Tibial artery (tissue), 4 donors: ENCODE data around the gene CWH43.
"Not testable (repeated sequence)": the region's sequence is repeated elsewhere in the genome, so short reads cannot be mapped to it uniquely, and the experiment has no call there.

Experiments used
- DNase-seq, 2 donors: peaks; one replicate each; pipeline ENCODE4 v3.0.0-alpha.2; 2019
- H3K27ac ChIP-seq, 2 donors: fragments of 200-600 bp; sonication (generic) in 1 of 2; 1 replicate in 1 of 2; 2 replicates in 1 of 2; pipeline ENCODE4 v1.5.1; 2018 to 2019; ENCODE audit warnings: mild to moderate bottlenecking in 1 of 2
- H3K27me3 ChIP-seq, 2 donors: fragments of 200-600 bp; sonication (generic) in 1 of 2; one replicate each; pipeline versions ENCODE4 v1.5.1 to v1.6.0; 2016 to 2019
- H3K36me3 ChIP-seq, 3 donors: fragments of 200-600 bp; sonication (generic) in 2 of 3; one replicate each; pipeline ENCODE4 v1.5.1; 2016 to 2019; ENCODE audit warnings: mild to moderate bottlenecking in 2 of 3
- H3K4me1 ChIP-seq, 4 donors: fragments of 200-600 bp; sonication (generic) in 2 of 4; 1 replicate in 3 of 4; 2 replicates in 1 of 4; pipeline ENCODE4 v1.5.1; 2016 to 2019
- H3K4me3 ChIP-seq, 2 donors: fragments of 200-600 bp; sonication (generic) in 1 of 2; 1 replicate in 1 of 2; 2 replicates in 1 of 2; pipeline ENCODE4 v1.5.1; 2018 to 2019; ENCODE audit warnings: mild to moderate bottlenecking in 2 of 2
- H3K9me3 ChIP-seq, 3 donors: fragments of 200-600 bp; sonication (generic) in 1 of 3; one replicate each; pipeline ENCODE4 v1.5.1; 2016 to 2019
- intact Hi-C: fragments of 100-400 bp; cut with DNase I; formaldehyde crosslinking; loops from one replicate; pipeline ENCODE4 v1.15.0; 2023; ENCODE audit warnings: low total_unique reads
- TF ChIP-seq, protein P1 (sequence below), 2 experiments: fragments of 200-600 bp in 1 of 2; fragments of 450-650 bp in 1 of 2; IDR thresholded peaks; one replicate each; pipeline ENCODE4 v1.5.1; 2017 to 2019; ENCODE audit warnings: antibody characterized with exemption in 2 of 2, mild to moderate bottlenecking in 1 of 2, moderate library complexity in 1 of 2

The CWH43 gene

DNA sequence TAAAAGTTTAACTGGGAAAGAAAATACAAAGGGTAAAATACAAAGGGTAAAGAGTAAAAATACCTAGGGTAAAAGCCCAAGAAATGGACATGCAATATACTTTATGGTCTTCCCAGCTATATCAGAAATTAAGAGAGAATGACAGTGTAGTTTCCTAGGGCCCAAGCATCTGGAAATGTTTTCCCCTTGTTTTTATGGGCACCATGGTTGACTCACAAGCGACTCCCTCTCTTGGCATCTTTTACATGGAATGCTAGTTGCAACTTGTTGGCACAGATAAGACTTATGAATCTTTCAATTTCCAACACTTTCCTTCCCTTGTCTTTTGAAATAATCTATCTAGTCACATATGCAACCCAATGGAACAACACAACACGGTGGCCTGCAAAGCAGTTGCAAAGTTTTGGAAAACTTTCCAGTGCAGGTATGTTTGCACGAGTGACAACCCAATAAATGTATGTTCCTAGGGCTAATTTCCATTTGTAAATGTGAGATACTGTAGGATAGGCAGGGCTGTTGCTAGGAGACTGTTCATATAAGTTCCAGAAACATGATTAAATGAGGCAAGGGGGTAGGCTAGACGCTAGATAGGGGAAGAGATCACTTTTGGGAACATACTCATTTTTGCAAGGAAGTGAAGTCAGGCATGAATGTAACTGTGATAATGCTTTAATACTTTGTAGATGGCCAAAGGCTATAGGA lies 36.4 kb upstream of the CWH43 start:
- no peaks in the 10 kb centered on the region for H3K4me1 ChIP-seq
- DNase-seq, result no peak
- H3K27ac ChIP-seq, result no peak overlapping the region
- no peaks in the 10 kb centered on the region for H3K27me3 ChIP-seq
- intact Hi-C loops, result no loop called here
- H3K4me3 ChIP-seq, result no peak overlapping the region
- no peaks in the 10 kb centered on the region for H3K9me3 ChIP-seq
- no peaks in the 10 kb centered on the region for H3K36me3 ChIP-seq
- TF ChIP-seq, protein P1, sequence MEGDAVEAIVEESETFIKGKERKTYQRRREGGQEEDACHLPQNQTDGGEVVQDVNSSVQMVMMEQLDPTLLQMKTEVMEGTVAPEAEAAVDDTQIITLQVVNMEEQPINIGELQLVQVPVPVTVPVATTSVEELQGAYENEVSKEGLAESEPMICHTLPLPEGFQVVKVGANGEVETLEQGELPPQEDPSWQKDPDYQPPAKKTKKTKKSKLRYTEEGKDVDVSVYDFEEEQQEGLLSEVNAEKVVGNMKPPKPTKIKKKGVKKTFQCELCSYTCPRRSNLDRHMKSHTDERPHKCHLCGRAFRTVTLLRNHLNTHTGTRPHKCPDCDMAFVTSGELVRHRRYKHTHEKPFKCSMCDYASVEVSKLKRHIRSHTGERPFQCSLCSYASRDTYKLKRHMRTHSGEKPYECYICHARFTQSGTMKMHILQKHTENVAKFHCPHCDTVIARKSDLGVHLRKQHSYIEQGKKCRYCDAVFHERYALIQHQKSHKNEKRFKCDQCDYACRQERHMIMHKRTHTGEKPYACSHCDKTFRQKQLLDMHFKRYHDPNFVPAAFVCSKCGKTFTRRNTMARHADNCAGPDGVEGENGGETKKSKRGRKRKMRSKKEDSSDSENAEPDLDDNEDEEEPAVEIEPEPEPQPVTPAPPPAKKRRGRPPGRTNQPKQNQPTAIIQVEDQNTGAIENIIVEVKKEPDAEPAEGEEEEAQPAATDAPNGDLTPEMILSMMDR (IDR thresholded peaks at IDR 0.05), result no peak

DNA sequence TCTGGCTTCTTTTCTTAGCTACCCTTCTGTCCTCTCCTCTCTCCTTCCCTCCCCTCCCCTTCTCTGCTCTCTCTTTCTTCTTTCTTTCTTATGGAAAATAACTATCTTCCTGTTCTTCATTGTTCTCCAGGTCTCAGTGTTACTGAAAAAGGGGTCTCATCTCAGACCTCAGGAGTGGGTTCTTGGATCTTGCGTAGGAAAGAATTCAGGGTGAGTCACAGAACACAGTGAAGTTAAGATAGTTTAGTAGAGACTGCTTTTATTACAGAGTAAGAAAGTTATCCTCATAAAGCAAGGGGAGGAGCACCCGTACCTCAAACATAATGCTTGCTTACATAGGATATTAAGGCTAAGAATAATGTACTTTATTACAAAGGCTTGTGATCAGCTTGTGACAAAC lies 31.8 kb upstream of the CWH43 start:
- Histone ChIP-seq H3K36me3 (no peaks in the 10 kb centered on the region), H3K27me3 (no peaks in the 10 kb centered on the region), H3K9me3 (no peaks in the 10 kb centered on the region), H3K4me3 (no peak overlapping the region), H3K4me1 (no peaks in the 10 kb centered on the region), H3K27ac (no peak overlapping the region)
- TF ChIP-seq, protein P1 (IDR thresholded peaks at IDR 0.05), result no peak
- intact Hi-C loops, result no loop called here
- DNase-seq, result no peak

DNA sequence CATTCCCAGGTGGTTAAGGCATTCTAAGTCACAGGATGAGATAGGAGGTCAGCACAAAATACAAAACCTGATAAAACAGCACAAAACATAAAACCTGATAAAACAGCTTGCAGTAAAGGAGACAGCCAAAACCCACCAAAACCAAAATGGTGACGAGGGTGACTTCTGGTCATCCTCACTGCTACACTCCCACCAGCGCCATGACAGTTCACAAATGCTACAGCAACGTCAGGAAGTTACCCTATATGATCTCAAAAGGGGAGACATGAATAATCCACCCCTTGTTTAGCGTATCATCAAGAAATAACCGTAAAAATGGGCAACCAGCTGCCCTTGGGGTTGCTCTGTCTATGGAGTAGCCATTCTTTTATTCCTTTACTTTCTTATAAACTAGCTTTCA lies 28.7 kb upstream of the CWH43 start:
- H3K27me3 ChIP-seq, DNase-seq, H3K36me3 ChIP-seq, H3K27ac ChIP-seq, H3K4me1 ChIP-seq, H3K4me3 ChIP-seq, H3K9me3 ChIP-seq, intact Hi-C loops: not testable (repeated sequence)

DNA sequence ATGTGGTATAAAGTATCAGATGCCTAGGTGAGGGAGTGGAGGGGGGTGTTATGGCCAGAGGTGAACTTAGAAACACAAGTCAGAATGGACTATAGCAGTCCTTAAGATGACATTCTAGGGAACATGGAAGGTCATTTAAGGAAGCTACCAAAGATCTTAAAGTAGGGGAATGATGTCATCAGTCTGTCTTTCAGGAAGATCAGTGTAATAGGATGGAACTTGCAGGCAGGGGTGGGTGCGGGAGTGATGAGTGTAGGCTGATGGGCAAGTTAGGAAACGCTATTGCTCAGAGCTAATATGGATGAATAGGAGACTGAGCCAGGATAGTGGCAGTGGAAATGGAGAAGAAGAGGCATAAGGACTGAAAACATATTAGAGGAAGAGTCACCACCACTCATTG lies 27.5 kb upstream of the CWH43 start:
- no peak overlapping the region for H3K4me3 ChIP-seq
- H3K36me3 ChIP-seq, result no peaks in the 10 kb centered on the region
- no peaks in the 10 kb centered on the region for H3K4me1 ChIP-seq
- DNase-seq, result no peak
- no peak overlapping the region for H3K27ac ChIP-seq
- intact Hi-C loops, result no loop called here
- TF ChIP-seq, protein P1 (IDR thresholded peaks at IDR 0.05), result no peak
- H3K9me3 ChIP-seq, result no peaks in the 10 kb centered on the region
- H3K27me3 ChIP-seq, result no peaks in the 10 kb centered on the region

DNA sequence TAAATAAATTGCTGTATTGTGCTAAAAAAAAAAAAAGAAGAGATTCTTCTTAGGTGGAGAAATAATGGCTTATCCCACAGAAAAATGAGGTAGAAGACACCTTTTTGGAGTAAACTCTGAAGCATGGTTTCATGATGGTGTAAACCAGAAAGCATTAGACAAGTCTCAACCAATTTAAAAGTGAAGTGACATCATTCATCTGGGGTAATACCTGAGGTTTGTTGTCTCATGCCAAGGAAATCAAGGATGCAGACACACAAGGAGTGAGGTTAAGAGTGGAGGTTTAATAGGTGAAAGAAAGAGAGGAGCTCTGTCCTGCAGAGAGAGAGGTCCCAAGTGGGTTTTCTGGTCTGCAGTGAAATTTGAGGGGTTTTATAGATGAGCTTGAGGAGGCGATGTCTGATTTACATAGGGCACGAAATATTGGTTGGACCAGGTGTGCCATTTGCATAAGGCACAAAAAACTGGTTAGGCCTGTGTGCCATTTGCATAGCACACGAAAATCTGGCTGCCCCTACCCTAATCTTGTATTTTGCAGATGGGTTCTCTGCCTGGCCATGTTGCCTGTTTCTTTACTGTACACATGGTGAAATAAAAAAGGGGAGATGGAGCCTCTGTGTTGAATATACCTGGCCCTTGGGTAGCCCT lies 25.0 kb upstream of the CWH43 start:
- Histone ChIP-seq H3K4me1 (no peaks in the 10 kb centered on the region), H3K27me3 (no peaks in the 10 kb centered on the region), H3K4me3 (no peak overlapping the region), H3K36me3 (no peaks in the 10 kb centered on the region), H3K27ac (no peak overlapping the region), H3K9me3 (no peaks in the 10 kb centered on the region)
- no peak for DNase-seq
- TF ChIP-seq, protein P1 (IDR thresholded peaks at IDR 0.05), result no peak
- intact Hi-C loops, result loop anchor here (5.0 to 10.0 kb wide), 2 partner anchors 186 to 384 kb away; no protein-coding TSS in a partner anchor

DNA sequence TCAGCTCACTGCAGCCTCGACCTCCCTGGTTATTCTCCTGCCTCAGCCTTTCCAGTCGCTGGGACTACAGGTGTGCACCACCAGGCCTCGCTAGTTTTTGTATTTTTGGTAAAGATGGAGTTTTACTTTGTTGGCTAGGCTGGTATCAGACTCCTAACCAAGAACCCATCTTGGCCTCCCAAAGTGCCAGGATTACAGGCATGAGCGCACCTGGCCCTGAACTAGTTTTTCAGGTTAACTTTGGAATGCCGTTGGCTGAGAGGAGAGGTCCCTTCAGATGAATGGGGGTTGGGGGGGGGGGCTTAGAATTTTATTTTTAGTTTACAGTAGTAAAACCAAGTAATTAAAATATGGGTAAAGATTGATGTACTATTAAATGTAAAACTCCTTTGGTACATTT lies 23.4 kb upstream of the CWH43 start:
- intact Hi-C loops, result loop anchor here (5.0 to 10.0 kb wide), 2 partner anchors 188 to 385 kb away; no protein-coding TSS in a partner anchor
- Histone ChIP-seq H3K9me3 (no peaks in the 10 kb centered on the region), H3K4me3 (no peak overlapping the region), H3K27ac (no peak overlapping the region), H3K36me3 (no peaks in the 10 kb centered on the region), H3K4me1 (no peaks in the 10 kb centered on the region), H3K27me3 (no peaks in the 10 kb centered on the region)
- no peak for DNase-seq
- TF ChIP-seq, protein P1 (IDR thresholded peaks at IDR 0.05), result no peak
